ENCODE measurements around the gene CD3D.

Gene CD3D

DNA sequence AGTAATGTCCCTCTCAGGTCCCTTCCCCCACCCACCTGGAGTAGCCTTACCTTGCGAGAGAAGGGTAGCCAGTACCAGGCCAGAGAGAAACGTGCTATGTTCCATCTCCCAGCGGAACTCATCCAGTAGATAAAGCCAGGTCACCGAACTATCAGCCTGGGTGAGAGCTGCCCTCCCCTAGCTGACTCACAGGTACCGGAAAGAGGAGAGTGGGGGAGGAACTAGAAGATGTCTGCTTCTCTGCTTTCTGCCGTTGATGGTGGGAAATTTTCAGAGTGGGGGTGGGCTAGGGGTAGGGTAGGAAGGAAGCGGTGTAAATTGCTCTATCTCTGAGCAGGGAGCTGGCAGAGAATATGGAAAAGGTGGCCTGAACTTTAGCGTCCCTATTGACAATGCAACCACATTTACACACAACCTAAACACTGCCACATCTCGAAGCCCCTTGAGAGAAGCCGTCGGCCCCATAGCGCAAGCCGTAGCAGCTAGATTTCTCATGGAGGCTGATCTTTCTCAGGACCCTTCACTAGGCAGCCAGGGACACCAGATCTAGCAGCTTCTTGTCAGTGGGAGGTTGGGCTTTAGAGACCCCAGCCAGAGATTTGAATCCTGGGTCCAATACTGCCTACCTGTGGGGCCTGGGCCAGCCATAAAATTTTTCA is at the start of gene CD3D:
Gene CD3D, minus strand, starts transcription at position 203 of the 659 bp plus-strand sequence. Its CDS starts 98 bp downstream, at position 105.
- Mint-ChIP-seq H3K27ac (peak within 1 kb of the TSS; percentile 97), H3K27me3 (no peaks in the 10 kb centered on the region), H3K4me1 (peaks cover 66% of the 10 kb centered on the region), H3K4me3 (peak within 1 kb of the TSS; percentile 92), H3K36me3 (peaks cover 31% of the 10 kb centered on the region), H3K9me3 (no peaks in the 10 kb centered on the region)

GRCh38 chr11:118383657-118384056 is 41.2 kb upstream of the CD3D start:
- Mint-ChIP-seq H3K27me3 (no peaks in the 10 kb centered on the region), H3K9me3 (no peaks in the 10 kb centered on the region), H3K36me3 (peaks cover 23% of the 10 kb centered on the region), H3K4me1 (no peaks in the 10 kb centered on the region), H3K27ac (no peak overlapping the region), H3K4me3 (no peak overlapping the region)

- Mint-ChIP-seq H3K36me3 (peaks cover 27% of the 10 kb centered on the region), H3K27me3 (no peaks in the 10 kb centered on the region), H3K4me3 (no peak overlapping the region)
Measured at GRCh38 chr11:118382954-118383353, 40.4 kb upstream of the CD3D start.

DNA sequence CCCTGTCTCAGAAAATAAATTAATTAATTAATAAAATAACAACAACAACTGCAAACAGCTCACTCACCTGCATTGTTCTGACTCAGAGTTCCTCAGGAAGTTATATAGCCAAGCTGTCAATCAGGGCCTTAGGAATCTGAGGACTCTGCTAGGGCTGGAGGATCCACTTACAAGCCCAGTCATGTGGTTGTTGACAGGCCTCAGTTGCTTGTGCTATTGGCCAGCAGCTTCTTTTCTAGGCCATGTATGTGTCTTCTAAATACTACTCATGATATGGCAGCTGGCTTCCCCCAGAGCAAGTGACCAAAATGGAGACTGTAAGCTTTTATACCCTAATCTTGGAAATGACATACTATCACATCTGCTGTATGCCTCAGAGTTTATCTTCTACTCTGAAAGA is 38.1 kb upstream of the CD3D start:
- no peak overlapping the region for H3K4me3 Mint-ChIP-seq
- H3K27me3 Mint-ChIP-seq: no peaks in the 10 kb centered on the region
- peaks cover 15% of the 10 kb centered on the region for H3K36me3 Mint-ChIP-seq
- H3K27ac Mint-ChIP-seq: no peak overlapping the region
- peaks cover 6% of the 10 kb centered on the region for H3K4me1 Mint-ChIP-seq
- H3K9me3 Mint-ChIP-seq: no peaks in the 10 kb centered on the region

More at GRCh38 chr11:118382954-118383353, 40.4 kb upstream of the CD3D start:
- Mint-ChIP-seq H3K4me1 (no peaks in the 10 kb centered on the region), H3K9me3 (no peaks in the 10 kb centered on the region), H3K27ac (no peak overlapping the region)

DNA sequence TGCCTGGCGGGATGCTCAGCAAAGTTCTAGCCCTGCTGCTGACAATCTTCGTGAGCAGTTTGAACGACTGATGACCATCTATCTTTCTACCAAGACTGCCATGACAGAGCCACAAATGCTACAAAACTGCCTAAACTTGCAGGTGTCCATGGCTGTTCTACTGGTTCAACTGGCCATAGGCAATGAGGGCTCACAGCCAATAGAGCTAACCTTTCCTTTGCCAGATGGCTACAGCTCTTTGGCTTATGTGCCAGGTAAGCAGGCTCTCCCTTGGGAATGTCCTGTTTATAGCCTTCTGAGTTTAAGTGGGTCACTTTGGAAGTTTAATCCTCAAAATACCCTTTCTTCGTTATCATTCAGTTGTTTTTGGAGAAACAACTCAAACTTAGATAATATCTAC is 37.0 kb upstream of the CD3D start:
- Mint-ChIP-seq H3K36me3 (peaks cover 14% of the 10 kb centered on the region), H3K27me3 (no peaks in the 10 kb centered on the region), H3K4me1 (peaks cover 6% of the 10 kb centered on the region), H3K9me3 (no peaks in the 10 kb centered on the region), H3K4me3 (no peak overlapping the region), H3K27ac (peak overlapping the region; percentile 62)

DNA sequence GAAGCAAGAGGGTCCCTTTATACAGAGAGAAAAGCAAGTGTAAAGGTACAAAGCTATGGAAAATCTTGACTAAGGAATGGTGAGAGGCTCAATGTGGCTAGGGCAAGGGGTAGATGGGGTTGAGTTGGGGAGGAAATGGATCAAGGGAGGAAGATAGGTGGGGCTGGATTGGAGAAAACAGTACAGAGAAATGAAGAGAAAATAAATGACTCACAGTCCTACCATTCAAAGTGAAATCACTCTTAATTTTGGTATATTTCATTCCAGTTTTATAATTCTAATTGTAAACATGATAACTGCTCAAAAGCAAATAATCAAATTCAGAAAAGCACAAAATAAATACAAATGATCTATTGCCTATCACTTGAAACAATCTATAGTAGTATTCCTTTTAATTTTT is 33.5 kb upstream of the CD3D start:
- Mint-ChIP-seq H3K27ac (peak overlapping the region; percentile 43), H3K36me3 (peaks cover 24% of the 10 kb centered on the region), H3K27me3 (no peaks in the 10 kb centered on the region), H3K4me1 (peaks cover 6% of the 10 kb centered on the region), H3K9me3 (no peaks in the 10 kb centered on the region), H3K4me3 (no peak overlapping the region)

- H3K4me1 Mint-ChIP-seq: peaks cover 6% of the 10 kb centered on the region
- no peaks in the 10 kb centered on the region for H3K27me3 Mint-ChIP-seq
- H3K36me3 Mint-ChIP-seq: peaks cover 27% of the 10 kb centered on the region
- no peaks in the 10 kb centered on the region for H3K9me3 Mint-ChIP-seq
- no peak overlapping the region for H3K4me3 Mint-ChIP-seq
- no peak overlapping the region for H3K27ac Mint-ChIP-seq
Measured at GRCh38 chr11:118374729-118375128, 32.2 kb upstream of the CD3D start.

DNA sequence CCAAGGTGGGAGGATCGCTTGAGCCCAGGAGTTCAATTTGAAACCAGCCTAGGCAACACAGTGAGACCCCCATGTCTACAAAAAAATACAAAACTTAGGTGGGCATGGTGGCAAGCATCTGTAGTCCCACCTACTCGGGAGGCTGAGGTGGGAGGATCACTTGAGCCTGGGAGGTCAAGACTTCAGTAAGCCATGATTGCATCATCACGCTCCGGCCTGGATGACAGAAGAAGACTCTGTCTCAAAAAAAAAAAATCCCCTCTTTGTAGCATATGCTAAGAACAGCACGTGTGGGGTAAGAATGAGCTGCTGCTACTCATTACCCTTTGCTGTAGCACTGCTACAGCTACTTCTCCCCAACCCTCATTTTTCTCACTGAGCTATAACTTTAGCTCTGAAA is 31.4 kb upstream of the CD3D start:
- H3K4me1 Mint-ChIP-seq: peaks cover 6% of the 10 kb centered on the region
- no peak overlapping the region for H3K4me3 Mint-ChIP-seq
- no peak overlapping the region for H3K27ac Mint-ChIP-seq
- peaks cover 25% of the 10 kb centered on the region for H3K36me3 Mint-ChIP-seq
- no peaks in the 10 kb centered on the region for H3K27me3 Mint-ChIP-seq
- no peaks in the 10 kb centered on the region for H3K9me3 Mint-ChIP-seq

- Mint-ChIP-seq H3K27ac (peak overlapping the region; percentile 51), H3K4me1 (peaks cover 6% of the 10 kb centered on the region), H3K36me3 (peaks cover 22% of the 10 kb centered on the region), H3K27me3 (no peaks in the 10 kb centered on the region), H3K9me3 (no peaks in the 10 kb centered on the region), H3K4me3 (no peak overlapping the region)
Measured at GRCh38 chr11:118373263-118373662, 30.8 kb upstream of the CD3D start.

DNA sequence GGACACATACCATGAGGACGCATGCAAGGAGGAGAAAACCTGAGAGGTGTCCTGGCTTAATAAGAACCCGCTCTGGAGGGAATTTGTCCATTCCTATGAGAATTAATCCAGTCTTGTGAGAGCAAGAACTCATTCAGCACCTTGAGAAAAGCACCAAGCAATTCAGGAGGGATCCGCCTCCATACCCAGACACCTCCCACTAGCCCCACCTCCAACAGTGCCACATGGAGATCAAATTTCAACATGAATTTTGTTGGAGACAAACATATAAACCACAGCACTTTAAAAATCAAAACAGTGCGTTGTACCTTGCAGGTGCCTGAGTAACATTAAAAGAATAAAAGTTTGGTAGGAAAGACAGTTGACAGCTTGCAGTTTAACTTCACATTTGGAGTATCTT is 28.3 kb upstream of the CD3D start:
- no peaks in the 10 kb centered on the region for H3K9me3 Mint-ChIP-seq
- peaks cover 23% of the 10 kb centered on the region for H3K36me3 Mint-ChIP-seq
- no peak overlapping the region for H3K27ac Mint-ChIP-seq

GRCh38 chr11:118366287-118366686 is 23.8 kb upstream of the CD3D start:
- Mint-ChIP-seq H3K27ac (no peak overlapping the region), H3K4me3 (no peak overlapping the region), H3K27me3 (no peaks in the 10 kb centered on the region)

More for the DNA sequence above, 28.3 kb upstream of the CD3D start:
- Mint-ChIP-seq H3K27me3 (no peaks in the 10 kb centered on the region), H3K4me3 (no peak overlapping the region), H3K4me1 (peaks cover 7% of the 10 kb centered on the region)

GRCh38 chr11:118364956-118365615 is 22.6 kb upstream of the CD3D start:
- H3K27me3 Mint-ChIP-seq: no peaks in the 10 kb centered on the region
- no peaks in the 10 kb centered on the region for H3K9me3 Mint-ChIP-seq
- H3K4me1 Mint-ChIP-seq: peaks cover 47% of the 10 kb centered on the region
- no peak overlapping the region for H3K4me3 Mint-ChIP-seq
- H3K36me3 Mint-ChIP-seq: peaks cover 13% of the 10 kb centered on the region
- peak overlapping the region; percentile 17 for H3K27ac Mint-ChIP-seq

More at GRCh38 chr11:118366287-118366686, 23.8 kb upstream of the CD3D start:
- peaks cover 15% of the 10 kb centered on the region for H3K36me3 Mint-ChIP-seq
- no peaks in the 10 kb centered on the region for H3K9me3 Mint-ChIP-seq
- H3K4me1 Mint-ChIP-seq: peaks cover 38% of the 10 kb centered on the region

- peaks cover 51% of the 10 kb centered on the region for H3K4me1 Mint-ChIP-seq
Measured at GRCh38 chr11:118359295-118359958, 16.9 kb upstream of the CD3D start, which contains the start of gene UBE4A. TSS of gene UBE4A (plus strand) at chr11:118359600. CDS start at chr11:118365081, 5,481 bp downstream.

DNA sequence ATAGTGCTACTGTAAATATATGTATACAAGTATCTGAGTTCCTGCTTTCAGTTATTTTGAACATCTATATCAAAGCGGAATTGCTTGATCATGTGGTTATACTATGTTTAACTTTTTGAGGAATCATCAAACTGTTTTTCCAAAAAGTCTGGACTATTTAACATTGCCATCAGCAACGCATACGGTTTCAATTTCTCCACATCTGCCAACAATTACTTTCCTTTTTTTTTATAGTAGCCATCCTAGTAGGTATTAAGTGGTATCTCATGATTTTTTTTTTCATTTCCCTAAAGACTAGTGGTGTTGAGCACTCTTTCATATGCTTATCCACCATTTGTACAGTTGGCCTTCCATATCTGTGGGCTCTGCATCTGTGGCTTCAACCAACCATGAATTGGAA is 15.6 kb upstream of the CD3D start:
- no peak overlapping the region for H3K4me3 Mint-ChIP-seq
- no peaks in the 10 kb centered on the region for H3K9me3 Mint-ChIP-seq

More at GRCh38 chr11:118359295-118359958, 16.9 kb upstream of the CD3D start, which contains the start of gene UBE4A:
- Mint-ChIP-seq H3K36me3 (peaks cover 6% of the 10 kb centered on the region), H3K27ac (peak within 1 kb of the TSS; percentile 97), H3K9me3 (no peaks in the 10 kb centered on the region), H3K4me3 (peak within 1 kb of the TSS; percentile 100), H3K27me3 (no peaks in the 10 kb centered on the region)

DNA sequence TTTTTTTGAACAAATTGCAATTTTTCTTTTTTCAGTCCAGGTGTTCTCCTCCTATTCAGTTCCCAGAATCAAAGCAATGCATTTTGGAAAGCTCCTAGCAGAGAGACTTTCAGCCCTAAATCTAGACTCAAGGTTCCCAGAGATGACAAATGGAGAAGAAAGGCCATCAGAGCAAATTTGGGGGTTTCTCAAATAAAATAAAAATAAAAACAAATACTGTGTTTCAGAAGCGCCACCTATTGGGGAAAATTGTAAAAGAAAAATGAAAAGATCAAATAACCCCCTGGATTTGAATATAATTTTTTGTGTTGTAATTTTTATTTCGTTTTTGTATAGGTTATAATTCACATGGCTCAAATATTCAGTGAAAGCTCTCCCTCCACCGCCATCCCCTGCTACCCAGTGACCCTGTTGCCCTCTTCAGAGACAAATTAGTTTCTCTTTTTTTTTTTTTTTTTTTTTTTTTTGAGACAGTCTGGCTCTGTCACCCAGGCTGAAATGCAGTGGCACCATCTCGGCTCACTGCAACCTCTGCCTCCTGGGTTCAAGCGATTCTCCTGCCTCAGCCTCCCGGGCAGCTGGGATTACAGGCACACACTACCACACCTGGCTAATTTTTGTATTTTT is 10.7 kb upstream of the CD3D start:
- Mint-ChIP-seq H3K9me3 (no peaks in the 10 kb centered on the region), H3K36me3 (peaks cover 7% of the 10 kb centered on the region), H3K4me1 (peaks cover 39% of the 10 kb centered on the region), H3K27ac (peak overlapping the region; percentile 76), H3K4me3 (no peak overlapping the region), H3K27me3 (no peaks in the 10 kb centered on the region)

More for the DNA sequence above, 15.6 kb upstream of the CD3D start:
- peaks cover 52% of the 10 kb centered on the region for H3K4me1 Mint-ChIP-seq
- H3K27me3 Mint-ChIP-seq: no peaks in the 10 kb centered on the region
- H3K36me3 Mint-ChIP-seq: peaks cover 4% of the 10 kb centered on the region
- peak overlapping the region; percentile 89 for H3K27ac Mint-ChIP-seq

All from activated naive CD4-positive, alpha-beta T cell treated with anti-CD3 and anti-CD28 coated beads, Interleukin-2, amount 50 U/mL, for 24 hours (primary cell).